Bronchial epithelial cell (primary cell): ENCODE data around the gene MYO1E. TPM values are rescaled to one million over a fixed set of nuclear protein-coding genes. Genes with fewer than 3 reads are reported as not detected.
A peak's percentile ranks its signal among the peaks of the same experiment; 100 is the strongest.

ENCODE experiments used
- DNase-seq: peaks from one replicate; pipeline ENCODE4 v3.0.0-alpha.2; 2010; ENCODE audit warnings: low read depth
- FAIRE-seq: peaks from 2 replicates; lab custom pipeline; 2011; peaks lifted over from hg19 to GRCh38; lab: Jason Lieb, UNC
- H3K27me3 ChIP-seq: 2 replicates; pipeline ENCODE4 v1.5.1; 2011; ENCODE audit warnings: low read length; ENCODE audit not compliant: control insufficient read depth, insufficient read depth
- H3K36me3 ChIP-seq: 2 replicates; pipeline ENCODE4 v1.5.1; 2011; ENCODE audit warnings: low read length; ENCODE audit not compliant: control insufficient read depth, insufficient read depth
- H3K4me3 ChIP-seq: 2 replicates; pipeline ENCODE4 v1.5.1; 2011; ENCODE audit warnings: mild to moderate bottlenecking, low read depth, low read length, control low read depth
- total RNA-seq: library from RNA; depleted of rRNA; stranded (reverse); fragments of >200 nt; gene quantifications from 2 replicates; pipeline ENCODE4 v1.2.1, GENCODE V29; 2014
- TF ChIP-seq, protein P1 (sequence below): IDR thresholded peaks from 2 replicates; pipeline ENCODE4 v1.5.1; 2011; ENCODE audit warnings: mild to moderate bottlenecking, moderate library complexity, low read length, control low read depth, inconsistent platforms; ENCODE audit not compliant: insufficient read depth, severe bottlenecking

MYO1E gene
- total RNA-seq, 1 donor from 2014 or later, result 71.9 TPM

DNA sequence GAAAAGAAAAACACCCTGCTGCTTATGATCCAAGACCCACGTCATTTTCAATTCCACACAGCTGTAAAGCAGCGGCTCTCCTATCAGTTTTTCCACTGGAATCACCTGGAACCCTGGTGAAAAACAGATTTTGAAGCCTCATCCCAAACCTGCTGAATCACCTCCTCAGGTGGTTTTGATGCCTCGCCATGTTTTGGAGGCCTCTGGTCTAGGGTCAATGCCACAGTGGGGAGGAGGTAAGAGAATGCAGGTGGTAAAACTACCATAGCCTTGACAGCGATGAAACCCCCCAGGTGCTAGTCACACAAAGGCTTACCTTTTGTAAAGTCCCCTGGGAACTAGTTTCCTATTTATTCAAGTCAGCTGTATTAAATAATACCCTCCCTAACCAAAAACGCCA, 24.8 kb downstream of the MYO1E start:
- Histone ChIP-seq H3K36me3 (no peaks in the 10 kb centered on the region), H3K4me3 (no peak overlapping the region), H3K27me3 (no peaks in the 10 kb centered on the region)
- TF ChIP-seq, protein P1, sequence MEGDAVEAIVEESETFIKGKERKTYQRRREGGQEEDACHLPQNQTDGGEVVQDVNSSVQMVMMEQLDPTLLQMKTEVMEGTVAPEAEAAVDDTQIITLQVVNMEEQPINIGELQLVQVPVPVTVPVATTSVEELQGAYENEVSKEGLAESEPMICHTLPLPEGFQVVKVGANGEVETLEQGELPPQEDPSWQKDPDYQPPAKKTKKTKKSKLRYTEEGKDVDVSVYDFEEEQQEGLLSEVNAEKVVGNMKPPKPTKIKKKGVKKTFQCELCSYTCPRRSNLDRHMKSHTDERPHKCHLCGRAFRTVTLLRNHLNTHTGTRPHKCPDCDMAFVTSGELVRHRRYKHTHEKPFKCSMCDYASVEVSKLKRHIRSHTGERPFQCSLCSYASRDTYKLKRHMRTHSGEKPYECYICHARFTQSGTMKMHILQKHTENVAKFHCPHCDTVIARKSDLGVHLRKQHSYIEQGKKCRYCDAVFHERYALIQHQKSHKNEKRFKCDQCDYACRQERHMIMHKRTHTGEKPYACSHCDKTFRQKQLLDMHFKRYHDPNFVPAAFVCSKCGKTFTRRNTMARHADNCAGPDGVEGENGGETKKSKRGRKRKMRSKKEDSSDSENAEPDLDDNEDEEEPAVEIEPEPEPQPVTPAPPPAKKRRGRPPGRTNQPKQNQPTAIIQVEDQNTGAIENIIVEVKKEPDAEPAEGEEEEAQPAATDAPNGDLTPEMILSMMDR, result no peak
- FAIRE-seq (no peak), DNase-seq (no peak)

DNA sequence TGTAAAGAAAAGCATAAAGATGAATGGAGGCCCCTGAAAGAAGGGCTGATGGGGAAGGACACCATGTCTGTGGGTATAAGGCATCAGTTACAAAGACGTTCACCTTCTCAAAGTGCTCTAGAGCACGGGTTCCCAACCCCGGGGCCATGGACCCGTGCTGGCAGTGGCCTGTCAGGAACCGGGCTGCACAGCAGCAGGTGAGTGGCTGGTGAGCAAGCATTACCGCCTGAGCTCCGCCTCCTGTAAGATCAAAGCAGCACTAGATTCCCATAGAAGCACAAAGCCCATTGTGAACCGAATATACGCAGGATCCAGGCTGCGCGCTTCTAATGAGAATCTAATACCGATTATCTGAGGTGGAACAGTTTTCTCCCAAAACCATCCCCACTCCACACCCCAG, 25.7 kb downstream of the MYO1E start:
- DNase-seq (no peak), FAIRE-seq (no peak)
- Histone ChIP-seq H3K36me3 (no peaks in the 10 kb centered on the region), H3K4me3 (no peak overlapping the region), H3K27me3 (no peaks in the 10 kb centered on the region)
- TF ChIP-seq, protein P1, result no peak

DNA sequence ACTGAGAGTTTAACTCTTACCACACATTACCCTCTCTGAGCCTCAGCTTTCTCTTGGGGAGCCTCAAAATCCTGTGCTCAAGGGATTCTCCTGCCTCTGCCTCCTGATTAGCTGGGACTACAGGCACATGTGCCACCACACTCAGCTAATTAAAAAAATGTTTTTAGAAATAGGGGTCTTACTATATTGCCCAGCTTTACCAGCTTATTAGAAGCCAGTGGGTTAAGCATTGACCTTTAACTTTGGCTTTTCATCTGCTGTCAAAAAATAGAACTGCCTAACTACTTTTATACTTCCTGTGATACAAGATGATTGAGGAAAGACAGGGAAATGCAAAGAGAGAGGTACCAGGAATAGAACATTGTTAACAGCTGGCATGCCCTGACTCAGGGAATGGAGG, 27.3 kb downstream of the MYO1E start:
- H3K36me3 ChIP-seq, result no peaks in the 10 kb centered on the region
- TF ChIP-seq, protein P1, result no peak
- H3K4me3 ChIP-seq, result no peak overlapping the region
- no peaks in the 10 kb centered on the region for H3K27me3 ChIP-seq
- DNase-seq (no peak), FAIRE-seq (no peak)

DNA sequence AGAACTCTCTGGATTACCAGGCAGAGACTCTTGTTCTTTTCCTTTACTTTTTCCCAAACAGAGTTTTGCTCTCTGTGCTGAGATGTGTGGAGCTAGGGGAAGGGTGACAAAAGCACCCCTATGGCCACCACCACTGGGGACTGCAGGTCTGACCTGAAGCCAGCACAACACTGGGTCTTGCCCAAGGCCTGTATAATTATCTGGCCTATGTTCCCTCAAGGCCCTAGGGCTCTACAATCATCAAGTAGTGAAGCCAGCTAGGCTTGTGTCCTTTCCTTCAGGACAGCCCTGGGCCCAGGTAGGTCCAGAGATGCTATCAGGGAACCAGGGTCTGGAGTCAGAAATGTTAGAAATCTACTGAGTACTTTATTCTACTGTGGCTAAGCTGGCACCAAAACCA, 28.4 kb downstream of the MYO1E start:
- H3K27me3 ChIP-seq, result no peaks in the 10 kb centered on the region
- no peak for DNase-seq
- no peak overlapping the region for H3K4me3 ChIP-seq
- FAIRE-seq, result no peak
- TF ChIP-seq, protein P1, result no peak
- no peaks in the 10 kb centered on the region for H3K36me3 ChIP-seq

DNA sequence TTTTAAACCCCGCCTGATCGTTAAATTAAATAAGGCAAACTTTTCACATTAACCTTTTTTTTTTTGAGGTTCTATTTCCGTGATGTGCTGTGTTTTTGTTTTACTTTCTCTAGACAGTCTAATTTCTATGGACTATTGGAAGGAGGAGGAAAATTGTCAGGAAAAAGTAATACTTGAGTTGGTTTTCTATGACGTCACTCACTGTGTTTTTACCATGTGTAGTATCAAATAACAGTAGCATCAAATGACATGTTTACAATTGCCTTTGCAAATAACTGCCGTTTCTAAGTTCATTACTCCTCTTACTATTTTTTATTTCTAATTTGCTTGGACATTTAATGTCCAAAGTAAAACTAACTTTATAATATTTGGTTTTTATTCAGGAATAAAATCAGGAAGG, 32.3 kb downstream of the MYO1E start:
- H3K4me3 ChIP-seq, result no peak overlapping the region
- FAIRE-seq (no peak), DNase-seq (peak; percentile 54)
- TF ChIP-seq, protein P1, result no peak
- no peaks in the 10 kb centered on the region for H3K27me3 ChIP-seq
- H3K36me3 ChIP-seq, result no peaks in the 10 kb centered on the region

DNA sequence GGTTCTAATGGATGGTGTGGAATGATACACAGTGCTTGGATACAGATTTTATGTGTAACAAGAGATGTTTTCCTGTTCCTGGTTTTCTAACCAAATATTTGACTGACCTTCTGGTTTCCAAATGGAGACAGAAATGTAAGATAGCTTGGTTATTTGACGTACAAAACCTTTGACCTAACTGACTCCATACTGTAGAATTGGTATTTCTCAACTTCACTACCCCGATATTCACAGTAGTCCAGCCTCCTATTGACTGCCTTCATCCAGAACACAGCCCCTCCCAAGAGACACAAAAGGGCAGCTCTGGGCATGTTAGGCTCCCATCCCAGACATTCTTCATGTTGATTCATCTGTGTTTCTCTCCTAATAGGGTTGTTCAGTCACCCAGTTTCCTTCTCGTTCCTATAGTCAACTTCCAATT, 33.4 kb downstream of the MYO1E start:
- TF ChIP-seq, protein P1, result no peak
- peak; percentile 98 for DNase-seq
- no peaks in the 10 kb centered on the region for H3K27me3 ChIP-seq
- FAIRE-seq, result peak; percentile 7
- no peaks in the 10 kb centered on the region for H3K36me3 ChIP-seq
- H3K4me3 ChIP-seq, result no peak overlapping the region
